Embryonic facial prominence (tissue), 1 donor: ENCODE results near the gene HEXA.
A peak's percentile ranks its signal among the peaks of the same experiment; 100 is the strongest.

Experiments
- DNase-seq: peaks from one replicate; pipeline ENCODE4 v3.0.0-alpha.2; 2016; ENCODE audit errors: extremely low spot score

HEXA gene

DNA sequence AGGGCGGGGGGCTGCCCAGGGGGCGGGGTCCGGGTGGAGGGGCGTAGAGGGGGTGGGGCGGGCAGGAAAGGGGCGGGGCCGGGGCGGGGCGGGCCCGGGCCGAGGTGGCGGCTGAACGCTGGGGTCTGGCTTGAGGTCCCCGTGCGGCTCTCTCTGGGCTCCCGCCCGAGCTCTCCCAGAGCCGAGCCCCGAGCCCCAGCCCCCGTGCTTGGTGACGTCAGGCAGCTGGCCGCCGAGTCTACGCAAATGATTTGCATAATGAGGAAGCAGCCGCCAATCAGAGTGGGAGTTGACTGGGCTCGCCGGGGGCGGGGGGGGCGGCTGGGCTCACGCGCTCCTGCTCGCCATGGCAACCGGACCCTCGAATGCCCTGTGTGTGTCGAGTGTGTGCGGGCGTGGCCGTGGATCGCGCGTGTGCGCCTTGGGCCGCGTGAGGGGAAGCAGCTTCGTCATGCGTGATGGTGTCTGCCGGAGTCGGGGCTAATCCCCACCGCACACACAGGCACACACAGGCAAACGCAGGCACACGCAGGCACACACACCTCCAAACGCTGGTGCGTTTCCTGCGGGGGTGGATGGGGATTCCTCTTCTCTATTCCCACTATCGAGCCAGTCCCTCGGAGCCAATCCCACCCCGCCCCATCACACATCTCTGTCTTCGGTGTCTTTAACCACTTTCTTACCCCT lies 55.7 kb downstream of the HEXA start, which contains the start of gene CELF6:
Gene CELF6, minus strand, starts transcription at position 173 of the 687 bp plus-strand sequence. CDS start 283 bp downstream, outside the sequence.
- peak; percentile 30 for DNase-seq

DNA sequence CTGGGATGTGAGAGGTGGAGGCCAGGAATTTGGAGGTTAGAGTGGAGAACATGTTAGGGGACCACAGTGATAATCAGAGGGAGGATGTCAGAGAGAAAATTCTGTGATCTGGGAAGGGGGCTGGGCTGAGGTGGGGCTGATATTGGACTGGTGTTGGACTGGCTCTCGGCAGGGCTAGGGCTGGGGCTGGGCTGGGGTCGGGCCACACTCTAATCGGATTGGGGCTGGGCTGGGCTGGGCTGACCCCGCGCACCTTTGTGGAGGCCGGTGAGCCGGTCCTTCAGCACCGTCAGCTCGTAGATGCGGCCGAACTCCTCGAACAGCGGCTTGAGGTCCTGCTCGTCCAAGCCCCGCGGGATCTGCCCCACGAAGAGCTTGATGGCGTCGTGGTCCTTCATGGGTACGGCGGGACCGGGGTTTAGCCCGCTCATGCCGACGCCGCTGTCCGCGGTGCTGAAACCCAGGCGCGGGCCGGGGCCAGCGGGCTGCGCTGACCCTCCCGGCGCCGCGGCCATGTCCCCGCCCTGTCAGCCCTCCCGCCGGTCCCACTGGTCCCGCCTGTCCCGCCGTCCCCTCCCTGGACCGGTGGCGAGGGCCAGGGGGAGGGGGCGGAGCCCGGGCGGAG lies 56.3 kb downstream of the HEXA start:
- DNase-seq, result peak; percentile 22

- no peak for DNase-seq
Measured at GRCh38 chr15:72318408-72318942, 57.3 kb downstream of the HEXA start.

- no peak for DNase-seq
Measured at GRCh38 chr15:72315706-72316370, 60.0 kb downstream of the HEXA start.

- DNase-seq, result no peak
Measured at GRCh38 chr15:72313881-72314280, 61.9 kb downstream of the HEXA start.

GRCh38 chr15:72313448-72313840 lies 62.4 kb downstream of the HEXA start:
- no peak for DNase-seq

GRCh38 chr15:72312605-72313447 lies 63.0 kb downstream of the HEXA start:
- DNase-seq, result no peak

DNA sequence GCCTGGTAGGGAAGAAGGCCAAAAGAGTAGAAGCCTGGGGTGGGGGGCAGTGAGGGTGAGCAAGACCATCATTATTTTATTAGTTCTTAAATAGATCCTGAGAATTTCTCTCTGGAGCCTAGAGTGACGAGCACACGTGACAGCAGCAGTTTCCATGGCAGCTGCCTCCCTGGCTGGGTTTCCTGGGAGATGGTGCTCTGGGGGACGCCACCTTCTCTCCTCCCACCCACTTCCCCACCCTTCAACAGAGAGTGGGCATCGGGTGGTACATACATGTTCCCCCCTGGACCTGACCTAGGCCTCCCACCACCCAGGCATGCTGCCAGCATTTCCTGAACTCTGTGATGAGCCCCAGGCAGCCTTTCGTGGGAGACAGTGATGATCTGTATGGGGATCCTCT lies 68.8 kb downstream of the HEXA start:
- DNase-seq, result no peak

- DNase-seq, result no peak
Measured at GRCh38 chr15:72306211-72306785, 69.5 kb downstream of the HEXA start.

DNA sequence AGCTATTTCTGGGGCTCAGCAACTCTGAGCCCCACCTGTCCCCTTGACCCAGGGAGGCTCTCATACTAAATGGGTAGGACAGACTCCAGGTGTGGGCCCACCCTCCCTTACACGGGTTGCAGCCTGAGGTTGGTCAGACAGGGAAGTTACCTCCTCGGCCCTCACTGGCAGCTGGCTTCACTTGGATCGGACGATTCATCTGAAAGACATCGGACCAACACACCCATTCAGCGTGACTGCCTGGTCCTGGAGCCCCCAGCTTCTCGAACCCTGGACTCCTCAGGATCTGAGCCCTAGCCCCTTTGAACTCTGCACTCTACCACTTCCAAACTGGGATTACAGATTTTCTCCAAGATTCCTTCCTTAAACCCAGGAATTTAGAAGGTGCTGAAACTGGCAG lies 71.2 kb downstream of the HEXA start:
- DNase-seq, result no peak

DNA sequence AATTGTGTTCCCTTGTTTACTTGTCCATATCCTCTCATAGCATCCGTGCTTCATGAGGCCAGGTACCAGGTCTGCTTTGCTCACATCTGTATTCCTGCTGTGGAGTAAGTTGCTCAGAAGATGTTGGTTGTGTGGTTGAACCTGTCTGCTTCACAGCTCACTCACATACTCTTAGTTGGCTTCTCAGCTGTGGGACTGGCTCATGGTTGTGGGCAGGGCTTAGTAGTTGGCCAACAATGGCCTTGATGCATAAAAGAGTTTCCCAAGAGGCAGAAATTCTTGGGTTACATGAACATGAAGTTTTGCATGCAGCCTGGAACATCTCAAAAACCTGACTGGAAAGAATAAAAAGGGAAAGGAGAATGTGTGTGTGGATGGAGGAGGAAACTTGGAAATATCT lies 72.9 kb downstream of the HEXA start:
- no peak for DNase-seq
